Chondrocyte (in vitro differentiated cells): ENCODE results near the gene PRKCB. TPM values are rescaled to one million over a fixed set of nuclear protein-coding genes. Genes with fewer than 3 reads are reported as not detected.

Source experiments
- DNase-seq: peaks from one replicate; pipeline ENCODE4 v3.0.0; 2021; ENCODE audit warnings: mixed read lengths, low spot score
- H3K27ac Mint-ChIP-seq: one replicate; pipeline ENCODE4 v1.8.0; 2021; ENCODE audit warnings: mild to moderate bottlenecking, moderate library complexity, mixed read lengths; ENCODE audit not compliant: unreplicated experiment
- H3K27me3 Mint-ChIP-seq: 2 replicates; pipeline ENCODE4 v1.8.0; 2021; ENCODE audit warnings: low read depth, mixed read lengths
- H3K36me3 Mint-ChIP-seq: 2 replicates; pipeline ENCODE4 v1.8.0; 2021; ENCODE audit warnings: low read depth, mixed read lengths
- H3K4me1 Mint-ChIP-seq: 2 replicates; pipeline ENCODE4 v1.8.0; 2021; ENCODE audit warnings: low read depth, mild to moderate bottlenecking, mixed read lengths
- H3K4me3 Mint-ChIP-seq: one replicate; pipeline ENCODE4 v1.8.0; 2021; ENCODE audit warnings: mild to moderate bottlenecking, moderate library complexity, mixed read lengths; ENCODE audit not compliant: unreplicated experiment
- H3K9me3 Mint-ChIP-seq: 2 replicates; pipeline ENCODE4 v1.8.0; 2021; ENCODE audit warnings: low read depth, mixed read lengths
- CTCF ChIP-seq: fragments of 200-600 bp; sonication (generic); IDR thresholded peaks from 2 replicates; pipeline ENCODE4 v1.5.0; 2021; ENCODE audit warnings: antibody characterized with exemption, mild to moderate bottlenecking, moderate library complexity
- total RNA-seq: library from RNA; stranded (reverse); gene quantifications from 3 replicates; pipeline ENCODE4 v1.2.1, GENCODE V29; 2021

Gene PRKCB
- total RNA-seq, 1 donor from 2014 or later, result not detected

DNA sequence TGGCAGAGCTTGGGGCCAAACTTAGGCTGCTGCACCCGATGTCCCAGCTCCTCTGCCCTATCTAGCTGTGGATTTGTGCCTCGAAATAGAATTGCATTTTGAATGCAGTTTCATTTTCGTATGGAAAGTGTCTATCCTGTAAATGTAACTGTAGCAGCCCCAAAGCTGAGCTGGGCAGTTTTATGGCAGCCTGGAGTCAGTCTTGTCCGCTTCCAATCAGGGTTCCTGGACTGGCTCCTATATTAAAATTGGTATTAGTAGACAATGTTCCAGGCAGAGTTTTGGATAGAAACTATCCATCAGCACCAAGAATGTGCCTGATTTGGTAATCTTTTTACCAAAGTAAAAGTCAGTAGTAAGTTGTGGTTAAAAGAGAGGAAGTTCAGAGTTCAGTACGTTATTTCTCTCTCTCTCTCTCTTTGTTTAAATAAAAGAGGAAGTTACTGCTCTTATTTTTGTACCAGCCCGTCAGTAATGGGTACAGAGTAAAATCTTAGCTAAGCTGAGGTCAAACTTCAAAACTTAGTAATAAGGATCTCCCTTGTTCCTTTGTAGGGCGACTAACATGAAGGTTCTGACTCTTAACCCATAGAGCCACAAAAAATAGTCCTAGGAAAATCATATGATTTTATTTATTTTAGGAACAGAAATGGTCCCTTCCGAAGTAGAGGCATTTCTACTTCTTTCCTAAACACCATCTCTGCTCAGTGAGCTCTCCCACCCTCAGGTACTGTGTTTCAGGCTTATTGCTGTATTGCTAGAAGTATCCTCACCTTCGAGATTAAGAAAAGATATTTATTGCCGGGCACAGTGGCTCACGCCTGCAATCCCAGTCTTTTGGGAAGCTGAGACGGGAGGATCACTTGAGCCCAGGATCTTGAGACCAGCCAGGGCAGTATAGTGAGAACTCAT, 28.0 kb downstream of the PRKCB start:
- H3K27ac Mint-ChIP-seq, result no peak overlapping the region
- no peaks in the 10 kb centered on the region for H3K36me3 Mint-ChIP-seq
- H3K27me3 Mint-ChIP-seq, result peaks cover 27% of the 10 kb centered on the region
- no peaks in the 10 kb centered on the region for H3K9me3 Mint-ChIP-seq
- H3K4me1 Mint-ChIP-seq, result no peaks in the 10 kb centered on the region
- no peak overlapping the region for H3K4me3 Mint-ChIP-seq
- DNase-seq, result no peak
- TF ChIP-seq CTCF, result no peak

- H3K4me1 Mint-ChIP-seq, result no peaks in the 10 kb centered on the region
- no peak for TF ChIP-seq CTCF
- no peak overlapping the region for H3K27ac Mint-ChIP-seq
- H3K9me3 Mint-ChIP-seq, result no peaks in the 10 kb centered on the region
- H3K27me3 Mint-ChIP-seq, result peaks cover 23% of the 10 kb centered on the region
- no peaks in the 10 kb centered on the region for H3K36me3 Mint-ChIP-seq
- DNase-seq, result no peak
- H3K4me3 Mint-ChIP-seq, result no peak overlapping the region
These were observed 30.1 kb downstream of the PRKCB start for GRCh38 chr16:23865853-23866252.

DNA sequence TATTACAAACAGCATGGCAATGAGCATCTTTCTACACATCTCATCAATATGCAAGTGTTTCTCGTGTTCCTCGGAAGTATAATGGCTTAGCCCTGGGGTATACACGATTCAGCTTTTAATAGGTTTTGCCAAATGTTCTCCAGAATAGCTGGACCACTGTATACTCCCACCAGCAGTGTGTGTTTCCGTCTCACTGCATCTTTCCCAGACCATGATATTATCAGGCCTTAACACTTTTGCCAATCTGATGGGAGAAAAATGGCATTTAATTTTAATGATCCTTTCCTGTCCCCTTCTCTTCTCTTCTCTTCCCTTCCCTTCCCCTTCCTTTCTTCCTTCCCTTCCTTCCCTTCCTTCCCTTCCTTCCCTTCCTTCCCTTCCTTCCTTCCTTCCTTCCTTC, 30.8 kb downstream of the PRKCB start:
- Mint-ChIP-seq H3K27ac (no peak overlapping the region), H3K27me3 (peaks cover 27% of the 10 kb centered on the region), H3K4me3 (no peak overlapping the region), H3K9me3 (no peaks in the 10 kb centered on the region), H3K36me3 (no peaks in the 10 kb centered on the region), H3K4me1 (no peaks in the 10 kb centered on the region)
- TF ChIP-seq CTCF, result no peak
- no peak for DNase-seq

DNA sequence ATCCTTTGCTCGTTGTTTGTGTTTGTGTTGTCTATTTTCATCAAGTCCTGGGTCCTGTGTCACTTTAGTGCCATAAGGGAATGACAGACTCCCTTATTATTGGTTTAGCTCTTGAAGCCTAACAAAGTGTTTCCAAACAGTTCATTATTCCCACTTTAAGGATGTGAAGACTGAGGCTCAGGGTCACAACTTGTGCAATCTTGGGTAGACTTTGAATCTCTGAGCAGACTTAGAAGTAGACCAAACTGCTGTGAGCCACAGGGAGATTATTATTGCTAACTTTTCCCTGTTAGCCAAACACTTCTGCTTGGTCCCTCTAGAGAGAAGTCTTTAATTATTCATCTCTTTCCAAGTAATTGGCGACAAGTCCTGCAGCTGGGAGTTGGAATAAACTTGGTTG, 31.8 kb downstream of the PRKCB start:
- H3K36me3 Mint-ChIP-seq, result no peaks in the 10 kb centered on the region
- H3K27me3 Mint-ChIP-seq, result peaks cover 23% of the 10 kb centered on the region
- no peaks in the 10 kb centered on the region for H3K4me1 Mint-ChIP-seq
- H3K4me3 Mint-ChIP-seq, result no peak overlapping the region
- no peaks in the 10 kb centered on the region for H3K9me3 Mint-ChIP-seq
- no peak for DNase-seq
- H3K27ac Mint-ChIP-seq, result no peak overlapping the region
- no peak for TF ChIP-seq CTCF

GRCh38 chr16:23868136-23868535, 32.4 kb downstream of the PRKCB start:
- Mint-ChIP-seq H3K4me3 (no peak overlapping the region), H3K27ac (no peak overlapping the region), H3K9me3 (no peaks in the 10 kb centered on the region), H3K36me3 (no peaks in the 10 kb centered on the region), H3K4me1 (no peaks in the 10 kb centered on the region), H3K27me3 (peaks cover 23% of the 10 kb centered on the region)
- no peak for DNase-seq
- no peak for TF ChIP-seq CTCF
